Mesenchymal stem cell (in vitro differentiated cells and primary cell): Measurements from ENCODE around the gene FAM114A2.
"Not testable (repeated sequence)": the region's sequence is repeated elsewhere in the genome, so short reads cannot be mapped to it uniquely, and the experiment has no call there.

Experiments
- DNase-seq: peaks from one replicate; pipeline ENCODE4 v3.0.0-alpha.2; 2013
- H2AFZ ChIP-seq: one replicate; pipeline ENCODE4 v1.6.1; 2013; ENCODE audit warnings: low read depth, mild to moderate bottlenecking, control low read depth, inconsistent platforms, low read length, moderate library complexity
- H2AK5ac ChIP-seq: 2 replicates; pipeline ENCODE4 v1.6.1; 2013; ENCODE audit warnings: low read length, moderate library complexity, mild to moderate bottlenecking, inconsistent platforms; ENCODE audit not compliant: severe bottlenecking
- H2BK120ac ChIP-seq: one replicate; pipeline ENCODE4 v1.6.1; 2013; ENCODE audit warnings: low read depth, mild to moderate bottlenecking, inconsistent platforms, low read length, moderate library complexity
- H2BK12ac ChIP-seq, 2 experiments: one replicate each; pipeline ENCODE4 v1.6.1; 2013; ENCODE audit warnings: inconsistent platforms in 2 of 2, low read length in 2 of 2, mild to moderate bottlenecking in 2 of 2, moderate library complexity in 2 of 2, control low read depth in 1 of 2
- H2BK15ac ChIP-seq: one replicate; pipeline ENCODE4 v1.6.1; 2013; ENCODE audit warnings: mild to moderate bottlenecking, low read depth, inconsistent platforms; ENCODE audit not compliant: poor library complexity, severe bottlenecking
- H2BK5ac ChIP-seq: 2 replicates; pipeline ENCODE4 v1.6.1; 2013; ENCODE audit warnings: low read depth, mild to moderate bottlenecking, low read length, control low read depth, inconsistent platforms; ENCODE audit not compliant: poor library complexity, severe bottlenecking
- H3K14ac ChIP-seq, 2 experiments: one replicate each; pipeline ENCODE4 v1.6.1; 2013; ENCODE audit warnings: inconsistent platforms in 2 of 2, low read length in 2 of 2, control low read depth in 1 of 2, mild to moderate bottlenecking in 1 of 2, moderate library complexity in 1 of 2
- H3K18ac ChIP-seq, 2 experiments: one replicate each; pipeline ENCODE4 v1.6.1; 2013; ENCODE audit warnings: inconsistent platforms in 2 of 2, low read length in 2 of 2, control low read depth in 1 of 2, low read depth in 1 of 2, mild to moderate bottlenecking in 1 of 2
- H3K23ac ChIP-seq, 2 experiments: one replicate each; pipeline ENCODE4 v1.6.1; 2013; ENCODE audit warnings: inconsistent platforms in 2 of 2, low read length in 2 of 2, mild to moderate bottlenecking in 2 of 2, moderate library complexity in 2 of 2, control low read depth in 1 of 2
- H3K27ac ChIP-seq: 2 replicates; pipeline ENCODE4 v1.5.1; 2013; ENCODE audit warnings: mild to moderate bottlenecking, moderate library complexity, low read length, control low read depth, inconsistent platforms; ENCODE audit not compliant: poor library complexity, severe bottlenecking
- H3K27me3 ChIP-seq, 2 experiments: 2 replicates each; pipeline versions ENCODE4 v1.6.1 to v1.7.0; 2013; ENCODE audit warnings: low read length in 2 of 2, mild to moderate bottlenecking in 2 of 2, moderate library complexity in 2 of 2, control low read depth in 1 of 2, inconsistent platforms in 1 of 2; ENCODE audit not compliant: control insufficient read depth in 1 of 2, insufficient read depth in 1 of 2
- H3K36me3 ChIP-seq, 2 experiments: 2 replicates each; pipeline versions ENCODE4 v1.6.1 to v1.7.0; 2013; ENCODE audit warnings: low read length in 2 of 2, control low read depth in 1 of 2, inconsistent platforms in 1 of 2, low read depth in 1 of 2, mild to moderate bottlenecking in 1 of 2; ENCODE audit not compliant: insufficient read depth in 2 of 2, control insufficient read depth in 1 of 2
- H3K4ac ChIP-seq, 2 experiments: one replicate each; pipeline ENCODE4 v1.6.1; 2013; ENCODE audit warnings: inconsistent platforms in 2 of 2, low read length in 2 of 2, mild to moderate bottlenecking in 2 of 2, moderate library complexity in 2 of 2, control low read depth in 1 of 2, low read depth in 1 of 2
- H3K4me1 ChIP-seq: 2 replicates; pipeline ENCODE4 v1.6.1; 2013; ENCODE audit warnings: low read depth, low read length, control low read depth; ENCODE audit not compliant: control insufficient read depth, insufficient read depth
- H3K4me2 ChIP-seq: 2 replicates; pipeline ENCODE4 v1.6.1; 2013; ENCODE audit warnings: low read length, mild to moderate bottlenecking, inconsistent platforms; ENCODE audit not compliant: poor library complexity, severe bottlenecking
- H3K4me3 ChIP-seq, 2 experiments: 2 replicates each; pipeline versions ENCODE4 v1.5.1 to v1.7.0; 2013; ENCODE audit warnings: low read length in 2 of 2, mild to moderate bottlenecking in 2 of 2, control low read depth in 1 of 2, low read depth in 1 of 2; ENCODE audit not compliant: insufficient read depth in 1 of 2
- H3K79me1 ChIP-seq: replicated peaks from 2 replicates; pipeline ENCODE4 v1.6.1; 2013; ENCODE audit warnings: mild to moderate bottlenecking, control low read depth, low read length, inconsistent platforms; ENCODE audit not compliant: poor library complexity, severe bottlenecking
- H3K9ac ChIP-seq: 2 replicates; pipeline ENCODE4 v1.7.0; 2013; ENCODE audit warnings: mild to moderate bottlenecking, low read length, moderate library complexity
- H3K9me3 ChIP-seq: 2 replicates; pipeline ENCODE4 v1.7.0; 2013; ENCODE audit warnings: mild to moderate bottlenecking, low read length; ENCODE audit not compliant: control insufficient read depth
- H4K8ac ChIP-seq: one replicate; pipeline ENCODE4 v1.6.1; 2013; ENCODE audit warnings: inconsistent platforms, mild to moderate bottlenecking, low read length, moderate library complexity
- H4K91ac ChIP-seq: one replicate; pipeline ENCODE4 v1.6.1; 2013; ENCODE audit warnings: mild to moderate bottlenecking, low read length, inconsistent platforms
- WGBS: methylation state at CpG from one replicate; pipeline ENCODE4 v1.1.7; 2013; ENCODE audit warnings: mixed read lengths; 5-methylcytosine and 5-hydroxymethylcytosine counted together

FAM114A2 gene

DNA sequence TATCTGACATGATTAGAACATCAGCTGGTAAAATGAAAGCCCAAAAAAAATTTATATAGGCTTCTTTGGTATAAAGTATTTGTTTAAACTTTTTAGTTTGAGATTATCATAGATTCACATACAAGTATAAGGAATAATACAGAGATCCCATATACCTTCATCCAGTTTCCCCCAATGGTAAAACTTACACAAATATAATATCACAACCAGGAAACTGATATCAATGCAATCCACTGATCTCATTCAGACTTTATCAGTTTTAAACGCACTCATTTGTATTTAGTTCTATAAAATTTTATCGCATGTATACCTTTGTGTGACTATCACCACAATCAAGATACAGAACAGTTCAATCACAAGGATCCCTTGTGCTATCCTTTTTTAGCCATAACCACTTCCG lies 3.8 kb downstream of the FAM114A2 start:
- H3K9me3 ChIP-seq, result no peaks in the 10 kb centered on the region
- H2AK5ac ChIP-seq, result no peak overlapping the region
- no peak overlapping the region for H3K23ac ChIP-seq
- no peak overlapping the region for H3K4me2 ChIP-seq
- H2BK15ac ChIP-seq, result no peak overlapping the region
- H3K14ac ChIP-seq, result no peak overlapping the region
- no peak for DNase-seq
- H2BK12ac ChIP-seq, result no peak overlapping the region
- no peak overlapping the region for H4K91ac ChIP-seq
- H3K27ac ChIP-seq, result no peak overlapping the region
- no peak overlapping the region for H3K18ac ChIP-seq
- H2BK120ac ChIP-seq, result no peak overlapping the region
- H3K4ac ChIP-seq, result no peak overlapping the region
- H3K4me3 ChIP-seq, result no peak overlapping the region
- H2BK5ac ChIP-seq, result no peak overlapping the region
- H3K36me3 ChIP-seq, result peaks cover 0 to 19% of the 10 kb centered on the region in 2 experiments
- no peaks in the 10 kb centered on the region for H3K4me1 ChIP-seq
- H3K27me3 ChIP-seq, result no peaks in the 10 kb centered on the region
- WGBS, result 93% methylated on average over 3 of the region's 3 CpGs
- no peak overlapping the region for H2AFZ ChIP-seq
- no peak overlapping the region for H4K8ac ChIP-seq
- peaks cover 27% of the 10 kb centered on the region for H3K79me1 ChIP-seq
- H3K9ac ChIP-seq, result no peak overlapping the region

GRCh38 chr5:154031937-154032489 lies 6.7 kb downstream of the FAM114A2 start:
- H3K4me3 ChIP-seq, result no peak overlapping the region
- no peak overlapping the region for H4K8ac ChIP-seq
- H2BK120ac ChIP-seq, result no peak overlapping the region
- H3K4me2 ChIP-seq, result no peak overlapping the region
- no peaks in the 10 kb centered on the region for H3K4me1 ChIP-seq
- no peaks in the 10 kb centered on the region for H3K9me3 ChIP-seq
- no peak overlapping the region for H3K27ac ChIP-seq
- H3K27me3 ChIP-seq, result no peaks in the 10 kb centered on the region
- H3K36me3 ChIP-seq, result peaks cover 3 to 40% of the 10 kb centered on the region in 2 experiments
- DNase-seq, result no peak
- H3K4ac ChIP-seq, result no peak overlapping the region
- H2AK5ac ChIP-seq, result no peak overlapping the region
- H2BK15ac ChIP-seq, result no peak overlapping the region
- H3K9ac ChIP-seq, result no peak overlapping the region
- WGBS, result 78% methylated on average over 2 of the region's 2 CpGs
- no peak overlapping the region for H4K91ac ChIP-seq
- no peak overlapping the region for H2BK12ac ChIP-seq
- H2BK5ac ChIP-seq, result no peak overlapping the region
- H3K14ac ChIP-seq, result no peak overlapping the region
- no peak overlapping the region for H2AFZ ChIP-seq
- H3K18ac ChIP-seq, result no peak overlapping the region
- H3K23ac ChIP-seq, result no peak overlapping the region
- H3K79me1 ChIP-seq, result peaks cover 16% of the 10 kb centered on the region

- peaks cover 5% of the 10 kb centered on the region for H3K79me1 ChIP-seq
- peaks cover 3 to 41% of the 10 kb centered on the region in 2 experiments for H3K36me3 ChIP-seq
- H4K91ac ChIP-seq, result no peak overlapping the region
- no peak overlapping the region for H2BK5ac ChIP-seq
- H3K23ac ChIP-seq, result no peak overlapping the region
- DNase-seq, result no peak
- no peak overlapping the region for H3K9ac ChIP-seq
- H4K8ac ChIP-seq, result no peak overlapping the region
- H3K4me1 ChIP-seq, result no peaks in the 10 kb centered on the region
- no peaks in the 10 kb centered on the region for H3K9me3 ChIP-seq
- no peak overlapping the region for H3K27ac ChIP-seq
- H3K4me3 ChIP-seq, result no peak overlapping the region
- no peaks in the 10 kb centered on the region for H3K27me3 ChIP-seq
- H2AK5ac ChIP-seq, result no peak overlapping the region
- no peak overlapping the region for H2AFZ ChIP-seq
- H3K18ac ChIP-seq, result no peak overlapping the region
- H3K4ac ChIP-seq, result no peak overlapping the region
- no peak overlapping the region for H2BK120ac ChIP-seq
- no peak overlapping the region for H3K4me2 ChIP-seq
- H2BK15ac ChIP-seq, result no peak overlapping the region
- H3K14ac ChIP-seq, result no peak overlapping the region
- H2BK12ac ChIP-seq, result no peak overlapping the region
Observed at GRCh38 chr5:154025951-154026350, 12.8 kb downstream of the FAM114A2 start.

- H3K9me3 ChIP-seq, H3K79me1 ChIP-seq, H3K14ac ChIP-seq, H3K18ac ChIP-seq, H3K23ac ChIP-seq, H3K4ac ChIP-seq, H3K4me2 ChIP-seq, H3K4me3 ChIP-seq, H2AFZ ChIP-seq, H2BK12ac ChIP-seq, H2BK5ac ChIP-seq, DNase-seq, H3K4me1 ChIP-seq, H2AK5ac ChIP-seq, H3K27me3 ChIP-seq, H3K27ac ChIP-seq, H3K9ac ChIP-seq, H2BK15ac ChIP-seq, H2BK120ac ChIP-seq, H4K8ac ChIP-seq, H4K91ac ChIP-seq: not testable (repeated sequence)
- WGBS, result 85% methylated on average over 1 of the region's 1 CpG
- H3K36me3 ChIP-seq, result peaks cover 8 to 18% of the 10 kb centered on the region in 2 experiments
Observed at GRCh38 chr5:154018919-154019318, 19.8 kb downstream of the FAM114A2 start.
